ENCODE data around the gene HTATIP2. TPM values are rescaled to one million over a fixed set of nuclear protein-coding genes. Genes with fewer than 3 reads are reported as not detected.

The HTATIP2 gene
- total RNA-seq, 1 donor from 2014 or later, result 6.2 TPM

- no peak for TF ChIP-seq CTCF (IDR thresholded peaks at IDR 0.05; ENCODE audit: partially characterized antibody, unreplicated experiment)
- Mint-ChIP-seq H3K27me3 (ENCODE audit: unreplicated experiment) (no peaks in the 10 kb centered on the region), H3K4me1 (ENCODE audit: low read depth, unreplicated experiment) (no peaks in the 10 kb centered on the region), H3K27ac (ENCODE audit: unreplicated experiment) (no peak overlapping the region), H3K4me3 (ENCODE audit: unreplicated experiment) (no peak overlapping the region), H3K9me3 (ENCODE audit: unreplicated experiment) (no peaks in the 10 kb centered on the region), H3K36me3 (ENCODE audit: unreplicated experiment) (no peaks in the 10 kb centered on the region)
- no peak for DNase-seq
Observed at GRCh38 chr11:20417771-20418170, 54.3 kb downstream of the HTATIP2 start.

- Mint-ChIP-seq H3K36me3 (ENCODE audit: unreplicated experiment) (no peaks in the 10 kb centered on the region), H3K27ac (ENCODE audit: unreplicated experiment) (no peak overlapping the region), H3K4me3 (ENCODE audit: unreplicated experiment) (no peak overlapping the region), H3K27me3 (ENCODE audit: unreplicated experiment) (no peaks in the 10 kb centered on the region), H3K9me3 (ENCODE audit: unreplicated experiment) (no peaks in the 10 kb centered on the region), H3K4me1 (ENCODE audit: low read depth, unreplicated experiment) (no peaks in the 10 kb centered on the region)
- TF ChIP-seq CTCF (IDR thresholded peaks at IDR 0.05; ENCODE audit: partially characterized antibody, unreplicated experiment), result no peak
- no peak for DNase-seq
Observed at GRCh38 chr11:20421946-20422345, 58.4 kb downstream of the HTATIP2 start.

- no peak for DNase-seq
- H3K4me3 Mint-ChIP-seq (ENCODE audit: unreplicated experiment), result no peak overlapping the region
- peaks cover 1% of the 10 kb centered on the region for H3K27me3 Mint-ChIP-seq (ENCODE audit: unreplicated experiment)
- H3K4me1 Mint-ChIP-seq (ENCODE audit: low read depth, unreplicated experiment), result no peaks in the 10 kb centered on the region
- H3K27ac Mint-ChIP-seq (ENCODE audit: unreplicated experiment), result no peak overlapping the region
- H3K9me3 Mint-ChIP-seq (ENCODE audit: unreplicated experiment), result no peaks in the 10 kb centered on the region
- H3K36me3 Mint-ChIP-seq (ENCODE audit: unreplicated experiment), result no peaks in the 10 kb centered on the region
- TF ChIP-seq CTCF (IDR thresholded peaks at IDR 0.05; ENCODE audit: partially characterized antibody, unreplicated experiment), result no peak
Observed at GRCh38 chr11:20429216-20429615, 65.7 kb downstream of the HTATIP2 start.

Other genes with a start within 250 kb of the HTATIP2 start
- gene DBX1, start 203.2 kb upstream of the HTATIP2 start, total RNA-seq (ENCODE audit: unreplicated experiment), result 0.29 TPM
- gene PRMT3, start 24.0 kb downstream of the HTATIP2 start, total RNA-seq (ENCODE audit: unreplicated experiment), result 11.2 TPM
- gene SLC6A5, start 235.9 kb downstream of the HTATIP2 start, total RNA-seq (ENCODE audit: unreplicated experiment), result 0.05 TPM

Data from glutamatergic neuron (in vitro differentiated cells).